Neural progenitor cell (in vitro differentiated cells): ENCODE data around the gene INO80E. TPM values are rescaled to one million over a fixed set of nuclear protein-coding genes. Genes with fewer than 3 reads are reported as not detected.

Experiments used
- DNase-seq: peaks from one replicate; pipeline ENCODE4 v3.0.0-alpha.2; 2016; ENCODE audit warnings: low spot score
- H2AFZ ChIP-seq: fragments of 200-600 bp; sonication (generic); replicated peaks from 2 replicates; pipeline ENCODE4 v1.6.1; 2016; ENCODE audit warnings: antibody characterized with exemption
- H3F3A ChIP-seq: fragments of 200-600 bp; sonication (generic); 2 replicates; pipeline ENCODE4 v1.6.1; 2016; ENCODE audit warnings: antibody characterized with exemption, low read depth
- H3K27ac ChIP-seq: fragments of 200-600 bp; sonication (generic); 2 replicates; pipeline ENCODE4 v1.5.1; 2016; ENCODE audit warnings: mild to moderate bottlenecking
- H3K27me3 ChIP-seq: fragments of 200-600 bp; sonication (generic); 2 replicates; pipeline ENCODE4 v1.6.1; 2016; ENCODE audit warnings: mild to moderate bottlenecking, moderate library complexity
- H3K36me3 ChIP-seq: fragments of 200-600 bp; sonication (generic); 2 replicates; pipeline ENCODE4 v1.5.1; 2016
- H3K4me1 ChIP-seq: fragments of 200-600 bp; sonication (generic); 2 replicates; pipeline ENCODE4 v1.6.1; 2016; ENCODE audit warnings: mixed run types
- H3K4me2 ChIP-seq: fragments of 200-600 bp; sonication (generic); 2 replicates; pipeline ENCODE4 v1.6.1; 2016
- H3K4me3 ChIP-seq: fragments of 200-600 bp; sonication (generic); 2 replicates; pipeline ENCODE4 v1.5.1; 2016
- H3K79me2 ChIP-seq: fragments of 200-600 bp; sonication (generic); 2 replicates; pipeline ENCODE4 v1.6.1; 2016; ENCODE audit warnings: low read depth
- H3K9ac ChIP-seq: fragments of 200-600 bp; sonication (generic); 2 replicates; pipeline ENCODE4 v1.6.1; 2016
- H3K9me3 ChIP-seq: fragments of 200-600 bp; sonication (generic); 2 replicates; pipeline ENCODE4 v1.5.1; 2016; ENCODE audit warnings: low read depth
- H4K20me1 ChIP-seq: fragments of 200-600 bp; sonication (generic); 2 replicates; pipeline ENCODE4 v1.6.1; 2016; ENCODE audit warnings: low read depth
- H3K27ac Mint-ChIP-seq: 3 replicates; pipeline ENCODE4 v1.8.0; 2021; ENCODE audit warnings: mixed read lengths
- H3K27me3 Mint-ChIP-seq: 2 replicates; pipeline ENCODE4 v1.8.0; 2022; ENCODE audit warnings: low read depth, mild to moderate bottlenecking, inconsistent platforms, moderate library complexity, mixed read lengths; ENCODE audit not compliant: insufficient read depth
- H3K36me3 Mint-ChIP-seq: 3 replicates; pipeline ENCODE4 v1.8.0; 2021; ENCODE audit warnings: mixed read lengths
- H3K4me1 Mint-ChIP-seq: 3 replicates; pipeline ENCODE4 v1.8.0; 2021; ENCODE audit warnings: mixed read lengths
- H3K4me3 Mint-ChIP-seq: 3 replicates; pipeline ENCODE4 v1.8.0; 2021; ENCODE audit warnings: mild to moderate bottlenecking, moderate library complexity, mixed read lengths
- H3K9me3 Mint-ChIP-seq: 3 replicates; pipeline ENCODE4 v1.8.0; 2020; ENCODE audit warnings: mixed read lengths
- EZH2 ChIP-seq: fragments of 200-600 bp; sonication (generic); IDR thresholded peaks from 2 replicates; pipeline ENCODE4 v1.6.1; 2017; ENCODE audit warnings: antibody characterized with exemption, mild to moderate bottlenecking, moderate library complexity
- EZH2phosphoT487 ChIP-seq: fragments of 200-600 bp; sonication (generic); IDR thresholded peaks from 2 replicates; pipeline ENCODE4 v1.6.1; 2017; ENCODE audit warnings: antibody characterized with exemption
- total RNA-seq: library from RNA; depleted of rRNA; stranded (reverse); fragments of >200 nt; gene quantifications from 2 replicates; pipeline ENCODE4 v1.2.3, GENCODE V29; 2015; ENCODE audit warnings: low replicate concordance
- TF ChIP-seq, protein P1 (sequence below): fragments of 200-600 bp; sonication (generic); IDR thresholded peaks from 2 replicates; pipeline ENCODE4 v1.5.1; 2017; ENCODE audit warnings: antibody characterized with exemption, mild to moderate bottlenecking

The INO80E gene
- total RNA-seq, 1 donor from 2014 or later, result 129 TPM

DNA sequence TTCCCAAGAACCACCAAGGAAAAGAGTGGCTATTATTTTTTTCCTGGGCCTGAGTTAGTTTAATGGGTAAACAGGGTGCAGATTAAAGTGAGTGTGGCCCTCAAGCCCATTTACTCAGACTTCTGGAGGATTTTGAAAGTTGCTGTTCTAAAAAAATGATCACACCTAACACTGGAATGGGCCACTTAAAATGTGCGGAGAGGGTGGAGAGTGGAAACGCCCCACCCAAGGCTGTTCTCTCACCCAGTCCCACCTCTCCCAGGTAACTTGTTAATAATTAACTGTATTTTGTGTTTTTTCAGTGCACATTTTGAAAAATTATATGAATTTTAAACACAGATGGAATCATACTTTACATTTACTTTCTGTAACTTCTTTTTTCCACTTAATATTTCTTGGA, 6.0 kb upstream of the INO80E start:
- H3K27ac ChIP-seq, result no peak overlapping the region
- DNase-seq, result no peak
- H3K9me3 Mint-ChIP-seq, result no peaks in the 10 kb centered on the region
- H3K9ac ChIP-seq, result no peak overlapping the region
- peaks cover 22% of the 10 kb centered on the region for H3K36me3 Mint-ChIP-seq
- H3K4me3 Mint-ChIP-seq, result no peak overlapping the region
- H3K36me3 ChIP-seq, result no peaks in the 10 kb centered on the region
- no peaks in the 10 kb centered on the region for H3K27me3 ChIP-seq
- peaks cover 5% of the 10 kb centered on the region for H3K4me1 ChIP-seq
- H3K4me1 Mint-ChIP-seq, result peaks cover 18% of the 10 kb centered on the region
- H3K27ac Mint-ChIP-seq, result no peak overlapping the region
- no peak for TF ChIP-seq EZH2
- H3F3A ChIP-seq, result peaks cover 11% of the 10 kb centered on the region
- H3K27me3 Mint-ChIP-seq, result peaks cover 6% of the 10 kb centered on the region
- H2AFZ ChIP-seq, result no peak overlapping the region
- H3K4me3 ChIP-seq, result no peak overlapping the region
- no peaks in the 10 kb centered on the region for H3K79me2 ChIP-seq
- H3K9me3 ChIP-seq, result no peaks in the 10 kb centered on the region
- H3K4me2 ChIP-seq, result no peak overlapping the region
- no peaks in the 10 kb centered on the region for H4K20me1 ChIP-seq

DNA sequence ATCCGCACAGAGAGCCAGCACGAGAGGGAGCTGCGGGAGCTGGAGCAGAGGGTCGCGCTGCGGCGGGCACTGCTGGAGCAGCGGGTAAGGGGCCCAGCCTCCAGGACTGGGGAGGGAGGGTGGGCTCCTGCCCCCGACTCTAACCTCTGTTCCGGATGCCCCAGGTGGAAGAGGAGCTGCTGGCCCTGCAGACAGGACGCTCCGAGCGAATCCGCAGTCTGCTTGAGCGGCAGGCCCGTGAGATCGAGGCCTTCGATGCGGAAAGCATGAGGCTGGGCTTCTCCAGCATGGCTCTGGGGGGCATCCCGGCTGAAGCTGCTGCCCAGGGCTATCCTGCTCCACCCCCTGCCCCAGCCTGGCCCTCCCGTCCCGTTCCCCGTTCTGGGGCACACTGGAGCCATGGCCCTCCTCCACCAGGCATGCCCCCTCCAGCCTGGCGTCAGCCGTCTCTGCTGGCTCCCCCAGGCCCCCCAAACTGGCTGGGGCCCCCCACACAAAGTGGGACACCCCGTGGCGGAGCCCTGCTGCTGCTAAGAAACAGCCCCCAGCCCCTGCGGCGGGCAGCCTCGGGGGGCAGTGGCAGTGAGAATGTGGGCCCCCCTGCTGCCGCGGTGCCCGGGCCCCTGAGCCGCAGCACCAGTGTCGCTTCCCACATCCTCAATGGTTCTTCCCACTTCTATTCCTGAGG, 5.0 kb upstream of the INO80E start:
- Histone ChIP-seq H3K36me3 (no peaks in the 10 kb centered on the region), H2AFZ (no peak overlapping the region), H4K20me1 (no peaks in the 10 kb centered on the region), H3K79me2 (no peaks in the 10 kb centered on the region), H3K9ac (no peak overlapping the region), H3K4me1 (peaks cover 5% of the 10 kb centered on the region), H3K27ac (no peak overlapping the region), H3K27me3 (no peaks in the 10 kb centered on the region), H3F3A (peaks cover 20% of the 10 kb centered on the region), H3K9me3 (no peaks in the 10 kb centered on the region), H3K4me2 (no peak overlapping the region), H3K4me3 (no peak overlapping the region)
- Mint-ChIP-seq H3K4me3 (no peak overlapping the region), H3K4me1 (peaks cover 18% of the 10 kb centered on the region), H3K9me3 (no peaks in the 10 kb centered on the region), H3K27me3 (peaks cover 6% of the 10 kb centered on the region), H3K36me3 (peaks cover 19% of the 10 kb centered on the region), H3K27ac (no peak overlapping the region)
- TF ChIP-seq, protein P1, sequence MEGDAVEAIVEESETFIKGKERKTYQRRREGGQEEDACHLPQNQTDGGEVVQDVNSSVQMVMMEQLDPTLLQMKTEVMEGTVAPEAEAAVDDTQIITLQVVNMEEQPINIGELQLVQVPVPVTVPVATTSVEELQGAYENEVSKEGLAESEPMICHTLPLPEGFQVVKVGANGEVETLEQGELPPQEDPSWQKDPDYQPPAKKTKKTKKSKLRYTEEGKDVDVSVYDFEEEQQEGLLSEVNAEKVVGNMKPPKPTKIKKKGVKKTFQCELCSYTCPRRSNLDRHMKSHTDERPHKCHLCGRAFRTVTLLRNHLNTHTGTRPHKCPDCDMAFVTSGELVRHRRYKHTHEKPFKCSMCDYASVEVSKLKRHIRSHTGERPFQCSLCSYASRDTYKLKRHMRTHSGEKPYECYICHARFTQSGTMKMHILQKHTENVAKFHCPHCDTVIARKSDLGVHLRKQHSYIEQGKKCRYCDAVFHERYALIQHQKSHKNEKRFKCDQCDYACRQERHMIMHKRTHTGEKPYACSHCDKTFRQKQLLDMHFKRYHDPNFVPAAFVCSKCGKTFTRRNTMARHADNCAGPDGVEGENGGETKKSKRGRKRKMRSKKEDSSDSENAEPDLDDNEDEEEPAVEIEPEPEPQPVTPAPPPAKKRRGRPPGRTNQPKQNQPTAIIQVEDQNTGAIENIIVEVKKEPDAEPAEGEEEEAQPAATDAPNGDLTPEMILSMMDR, result no peak
- TF ChIP-seq EZH2phosphoT487, result no peak
- DNase-seq, result no peak

DNA sequence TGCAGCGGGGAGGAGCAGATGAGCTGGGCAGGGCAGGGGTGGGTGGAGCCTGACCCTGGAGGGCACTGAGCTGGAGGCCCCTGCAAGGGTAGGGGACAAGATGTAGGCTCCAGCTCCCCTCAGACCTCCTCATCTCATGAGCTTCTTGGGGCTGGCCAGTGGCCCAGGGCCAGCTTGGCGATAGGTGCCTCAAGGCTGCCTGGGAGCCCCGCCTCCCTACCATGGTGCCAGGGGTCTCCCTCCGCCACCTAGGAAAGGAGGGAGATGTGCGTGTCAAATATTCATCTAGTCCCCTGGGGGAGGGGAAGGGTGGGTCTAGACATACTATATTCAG, 4.5 kb upstream of the INO80E start:
- no peaks in the 10 kb centered on the region for H3K36me3 ChIP-seq
- H3K4me2 ChIP-seq, result no peak overlapping the region
- H3K4me3 ChIP-seq, result no peak overlapping the region
- Mint-ChIP-seq H3K27me3 (peaks cover 6% of the 10 kb centered on the region), H3K9me3 (no peaks in the 10 kb centered on the region), H3K4me1 (peaks cover 23% of the 10 kb centered on the region), H3K36me3 (peaks cover 17% of the 10 kb centered on the region), H3K27ac (no peak overlapping the region), H3K4me3 (no peak overlapping the region)
- no peak overlapping the region for H2AFZ ChIP-seq
- no peaks in the 10 kb centered on the region for H4K20me1 ChIP-seq
- no peak for DNase-seq
- H3K27me3 ChIP-seq, result no peaks in the 10 kb centered on the region
- no peaks in the 10 kb centered on the region for H3K9me3 ChIP-seq
- H3K79me2 ChIP-seq, result peaks cover 2% of the 10 kb centered on the region
- no peak overlapping the region for H3K27ac ChIP-seq
- H3K9ac ChIP-seq, result no peak overlapping the region
- H3F3A ChIP-seq, result peaks cover 20% of the 10 kb centered on the region
- H3K4me1 ChIP-seq, result peaks cover 5% of the 10 kb centered on the region
- no peak for TF ChIP-seq EZH2
- TF ChIP-seq, protein P1, result no peak
- no peak for TF ChIP-seq EZH2phosphoT487

DNA sequence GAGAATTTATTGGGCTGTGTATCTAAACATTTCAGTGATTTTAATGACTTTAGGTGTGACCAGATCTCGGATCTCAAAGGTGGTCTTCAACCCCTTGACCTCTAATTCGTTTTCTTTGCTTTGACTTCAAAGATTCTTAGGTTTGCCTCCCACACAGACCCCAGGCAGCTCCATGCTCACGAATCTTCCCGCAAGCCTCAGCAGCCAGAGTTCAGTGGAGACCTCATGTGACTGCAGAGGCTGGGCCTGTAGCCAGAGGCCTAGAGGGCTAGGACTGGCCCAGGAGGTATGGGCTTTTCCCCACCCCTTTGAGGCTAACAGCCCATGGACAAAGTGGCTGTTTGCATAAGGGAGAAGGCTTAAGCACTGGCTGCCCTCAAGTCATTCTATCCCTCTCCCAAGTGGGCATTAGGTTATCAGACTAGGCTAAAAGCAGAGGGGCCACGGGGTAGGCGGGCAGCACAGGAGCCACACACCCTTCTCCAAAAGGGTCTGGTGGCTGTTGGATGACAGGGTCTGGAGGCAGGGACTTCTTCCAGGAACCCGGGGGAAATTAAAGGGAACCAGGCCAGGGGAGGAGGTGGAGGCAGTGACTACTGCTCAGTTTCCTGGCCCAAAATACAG, 3.6 kb upstream of the INO80E start:
- peaks cover 20% of the 10 kb centered on the region for H3F3A ChIP-seq
- no peak overlapping the region for H3K4me3 ChIP-seq
- peaks cover 12% of the 10 kb centered on the region for H3K4me1 ChIP-seq
- no peaks in the 10 kb centered on the region for H3K9me3 Mint-ChIP-seq
- no peaks in the 10 kb centered on the region for H3K9me3 ChIP-seq
- peaks cover 15% of the 10 kb centered on the region for H3K36me3 Mint-ChIP-seq
- no peak overlapping the region for H3K4me2 ChIP-seq
- no peaks in the 10 kb centered on the region for H3K36me3 ChIP-seq
- no peak overlapping the region for H2AFZ ChIP-seq
- no peak overlapping the region for H3K4me3 Mint-ChIP-seq
- H3K27me3 ChIP-seq, result no peaks in the 10 kb centered on the region
- H3K9ac ChIP-seq, result no peak overlapping the region
- H3K4me1 Mint-ChIP-seq, result peaks cover 29% of the 10 kb centered on the region
- H3K27me3 Mint-ChIP-seq, result peaks cover 6% of the 10 kb centered on the region
- H4K20me1 ChIP-seq, result no peaks in the 10 kb centered on the region
- no peak for DNase-seq
- H3K79me2 ChIP-seq, result peaks cover 11% of the 10 kb centered on the region
- no peak overlapping the region for H3K27ac ChIP-seq
- no peak for TF ChIP-seq EZH2
- TF ChIP-seq EZH2phosphoT487, result no peak
- TF ChIP-seq, protein P1, result no peak
- no peak overlapping the region for H3K27ac Mint-ChIP-seq
